Measurements from ENCODE around the gene DNAH17.
"Not testable (repeated sequence)": the region's sequence is repeated elsewhere in the genome, so short reads cannot be mapped to it uniquely, and the experiment has no call there.

- TF ChIP-seq, protein P1, sequence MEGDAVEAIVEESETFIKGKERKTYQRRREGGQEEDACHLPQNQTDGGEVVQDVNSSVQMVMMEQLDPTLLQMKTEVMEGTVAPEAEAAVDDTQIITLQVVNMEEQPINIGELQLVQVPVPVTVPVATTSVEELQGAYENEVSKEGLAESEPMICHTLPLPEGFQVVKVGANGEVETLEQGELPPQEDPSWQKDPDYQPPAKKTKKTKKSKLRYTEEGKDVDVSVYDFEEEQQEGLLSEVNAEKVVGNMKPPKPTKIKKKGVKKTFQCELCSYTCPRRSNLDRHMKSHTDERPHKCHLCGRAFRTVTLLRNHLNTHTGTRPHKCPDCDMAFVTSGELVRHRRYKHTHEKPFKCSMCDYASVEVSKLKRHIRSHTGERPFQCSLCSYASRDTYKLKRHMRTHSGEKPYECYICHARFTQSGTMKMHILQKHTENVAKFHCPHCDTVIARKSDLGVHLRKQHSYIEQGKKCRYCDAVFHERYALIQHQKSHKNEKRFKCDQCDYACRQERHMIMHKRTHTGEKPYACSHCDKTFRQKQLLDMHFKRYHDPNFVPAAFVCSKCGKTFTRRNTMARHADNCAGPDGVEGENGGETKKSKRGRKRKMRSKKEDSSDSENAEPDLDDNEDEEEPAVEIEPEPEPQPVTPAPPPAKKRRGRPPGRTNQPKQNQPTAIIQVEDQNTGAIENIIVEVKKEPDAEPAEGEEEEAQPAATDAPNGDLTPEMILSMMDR (IDR thresholded peaks at IDR 0.05) = not testable (repeated sequence)
- not testable (repeated sequence) for TF ChIP-seq POLR2A, EP300 (IDR thresholded peaks at IDR 0.05)
Measured at GRCh38 chr17:78503388-78503787, 73.8 kb downstream of the DNAH17 start.
